NCI-H69 (cell line): ENCODE results near the gene CGREF1.

Experiments
- DNase-seq: peaks from one replicate; lab custom pipeline; 2025; lab: John Stamatoyannopoulos, UW

CGREF1 gene

DNA sequence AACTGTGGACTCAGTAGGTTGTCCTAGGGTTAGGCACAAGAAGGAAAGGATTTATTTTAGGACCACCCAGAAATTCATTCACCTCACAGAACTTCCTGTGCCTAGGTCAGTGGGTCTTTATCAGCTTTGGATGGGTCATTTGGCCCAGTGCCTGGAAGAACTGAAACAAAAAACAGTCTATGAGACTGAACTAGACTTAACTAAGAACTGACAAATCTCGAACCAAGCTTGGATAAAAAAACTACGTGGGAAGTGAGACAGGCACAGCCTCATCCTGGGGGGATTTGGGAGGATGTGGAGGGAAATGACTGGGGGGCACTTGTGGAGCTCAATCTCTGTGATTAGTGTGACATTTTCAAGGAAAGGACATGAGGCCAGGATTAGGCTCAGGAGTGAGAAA, 45.1 kb downstream of the CGREF1 start:
- no peak for DNase-seq

DNA sequence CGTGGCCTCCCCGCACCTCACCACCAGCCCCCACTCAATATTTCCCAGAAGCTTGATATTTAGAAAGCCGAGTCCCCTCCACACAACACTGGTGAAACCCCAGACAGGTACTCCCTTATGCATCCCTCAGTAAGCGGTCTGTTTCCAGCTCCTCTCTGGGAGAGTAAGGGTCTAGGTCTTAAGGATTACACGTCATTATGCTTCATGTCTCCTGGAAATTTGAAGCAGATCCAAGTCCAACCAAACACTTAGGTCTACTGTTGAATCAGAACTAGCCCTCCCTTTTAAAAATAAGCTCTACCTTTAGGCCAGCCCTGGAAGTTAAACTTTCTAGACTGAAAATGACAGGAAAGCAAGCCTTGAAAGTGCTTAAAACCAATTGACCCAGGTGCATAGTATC, 46.0 kb downstream of the CGREF1 start:
- no peak for DNase-seq

DNA sequence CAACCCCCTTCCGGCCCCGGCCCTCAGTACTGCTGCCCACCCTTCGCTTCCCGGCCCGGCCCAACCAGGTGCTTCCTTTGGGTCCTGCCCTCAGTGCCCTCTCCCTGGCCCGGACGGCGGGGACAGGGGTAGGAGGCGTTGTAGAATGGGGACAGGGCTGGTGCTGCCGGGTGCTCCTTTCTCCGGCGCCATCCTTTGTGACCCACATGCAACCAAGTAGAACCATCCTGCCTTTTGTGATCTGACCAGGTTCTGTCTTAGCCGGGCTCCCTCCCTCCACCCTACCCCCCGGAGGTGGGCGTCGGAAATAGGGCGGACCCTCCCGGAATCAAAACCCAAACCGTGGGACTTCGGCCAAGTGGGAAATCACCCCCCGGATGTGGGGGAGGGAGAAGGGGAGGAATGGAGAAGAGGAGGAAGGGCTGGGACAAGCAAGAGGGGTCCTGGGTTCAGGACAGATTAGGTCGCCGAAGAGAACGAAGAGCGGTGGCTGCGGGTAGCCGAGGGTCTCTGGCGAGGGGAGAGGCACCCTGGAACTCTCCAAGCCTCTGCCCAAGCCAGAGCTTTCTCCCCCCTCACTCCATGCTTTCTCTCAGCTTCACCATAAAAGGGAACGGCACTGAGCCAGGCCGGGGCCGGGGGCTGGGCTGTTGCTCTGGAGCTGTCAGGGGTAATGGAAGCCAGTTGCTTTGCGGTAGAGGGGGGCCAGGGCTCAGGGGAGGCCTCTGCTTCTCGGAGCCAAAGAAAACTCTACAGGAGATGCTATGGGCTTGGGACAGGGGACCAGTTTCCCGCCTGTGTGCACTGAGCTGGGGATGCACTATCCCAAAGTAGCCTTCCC, 46.7 kb downstream of the CGREF1 start:
- peak; percentile 37 for DNase-seq

GRCh38 chr2:27071277-27071989, 47.5 kb downstream of the CGREF1 start, which contains the start of gene OST4:
Gene OST4, minus strand, starts transcription at chr2:27071654.
- peak; percentile 92 for DNase-seq

- DNase-seq, result no peak
These were observed 48.2 kb downstream of the CGREF1 start for GRCh38 chr2:27070653-27071276.

- DNase-seq, result no peak
These were observed 48.8 kb downstream of the CGREF1 start for GRCh38 chr2:27069961-27070618.

DNA sequence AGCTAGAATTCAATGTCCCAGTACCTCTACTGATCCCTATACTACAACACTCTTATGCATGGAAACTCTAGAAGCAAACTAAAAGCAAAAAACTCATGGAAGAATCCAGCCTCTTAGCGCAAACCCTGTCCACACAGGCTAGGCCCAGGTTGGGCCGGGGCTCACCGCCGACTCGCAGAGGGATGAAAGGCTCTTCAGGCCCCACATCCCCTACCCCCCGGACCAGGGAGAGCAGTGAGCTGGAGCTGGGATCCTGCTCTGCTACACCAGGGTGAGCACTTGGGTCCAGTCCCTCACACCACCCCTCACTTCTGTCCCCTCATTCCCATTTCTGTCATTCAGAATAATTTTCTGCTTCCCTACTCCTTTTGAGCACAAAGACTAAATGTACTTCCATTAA, 49.5 kb downstream of the CGREF1 start:
- no peak for DNase-seq

- no peak for DNase-seq
These were observed 51.5 kb downstream of the CGREF1 start for GRCh38 chr2:27067385-27067784.

- no peak for DNase-seq
These were observed 53.8 kb downstream of the CGREF1 start for GRCh38 chr2:27065128-27065527.

- no peak for DNase-seq
These were observed 58.6 kb downstream of the CGREF1 start for GRCh38 chr2:27060323-27060722.

GRCh38 chr2:27059141-27059820, 59.6 kb downstream of the CGREF1 start:
- DNase-seq, result no peak

- no peak for DNase-seq
These were observed 60.7 kb downstream of the CGREF1 start for GRCh38 chr2:27058210-27058609.

- DNase-seq, result no peak
These were observed 61.7 kb downstream of the CGREF1 start for GRCh38 chr2:27057184-27057583.

GRCh38 chr2:27054721-27055120, 64.2 kb downstream of the CGREF1 start:
- no peak for DNase-seq

DNA sequence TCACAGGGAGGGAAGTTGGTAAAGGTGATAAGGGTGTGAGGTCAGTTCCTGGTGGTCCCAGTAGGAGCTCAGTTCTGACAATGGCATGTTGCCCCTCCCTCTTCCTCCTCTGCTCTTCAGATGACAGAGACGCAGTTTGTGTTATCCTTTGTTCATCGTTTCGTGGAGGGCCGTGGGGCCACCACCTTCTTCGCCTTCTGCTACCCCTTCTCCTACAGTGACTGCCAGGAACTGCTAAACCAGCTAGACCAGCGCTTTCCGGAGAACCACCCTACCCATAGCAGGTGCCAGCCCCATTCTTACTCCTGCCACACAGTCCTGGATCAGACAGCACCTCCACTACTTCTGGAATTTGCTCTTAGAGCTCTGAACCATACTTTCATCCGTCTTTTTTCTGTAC, 65.2 kb downstream of the CGREF1 start:
- DNase-seq, result no peak

DNA sequence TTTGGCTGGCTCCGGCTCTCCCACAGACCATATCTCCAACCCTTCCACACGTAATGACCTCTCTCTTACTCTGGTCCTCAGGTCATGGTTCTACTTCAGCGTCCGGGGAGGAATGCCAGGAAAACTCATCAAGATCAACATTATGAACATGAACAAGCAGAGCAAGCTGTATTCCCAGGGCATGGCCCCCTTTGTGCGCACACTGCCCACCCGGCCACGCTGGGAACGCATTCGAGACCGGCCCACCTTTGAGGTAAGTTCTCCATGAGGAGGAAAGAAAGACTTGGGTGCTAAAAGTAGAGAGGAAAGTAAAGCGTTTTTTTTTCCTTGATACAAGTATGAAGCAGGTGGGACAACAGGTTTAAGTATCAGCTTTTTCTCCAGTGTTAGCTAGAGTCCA, 65.6 kb downstream of the CGREF1 start:
- no peak for DNase-seq

DNA sequence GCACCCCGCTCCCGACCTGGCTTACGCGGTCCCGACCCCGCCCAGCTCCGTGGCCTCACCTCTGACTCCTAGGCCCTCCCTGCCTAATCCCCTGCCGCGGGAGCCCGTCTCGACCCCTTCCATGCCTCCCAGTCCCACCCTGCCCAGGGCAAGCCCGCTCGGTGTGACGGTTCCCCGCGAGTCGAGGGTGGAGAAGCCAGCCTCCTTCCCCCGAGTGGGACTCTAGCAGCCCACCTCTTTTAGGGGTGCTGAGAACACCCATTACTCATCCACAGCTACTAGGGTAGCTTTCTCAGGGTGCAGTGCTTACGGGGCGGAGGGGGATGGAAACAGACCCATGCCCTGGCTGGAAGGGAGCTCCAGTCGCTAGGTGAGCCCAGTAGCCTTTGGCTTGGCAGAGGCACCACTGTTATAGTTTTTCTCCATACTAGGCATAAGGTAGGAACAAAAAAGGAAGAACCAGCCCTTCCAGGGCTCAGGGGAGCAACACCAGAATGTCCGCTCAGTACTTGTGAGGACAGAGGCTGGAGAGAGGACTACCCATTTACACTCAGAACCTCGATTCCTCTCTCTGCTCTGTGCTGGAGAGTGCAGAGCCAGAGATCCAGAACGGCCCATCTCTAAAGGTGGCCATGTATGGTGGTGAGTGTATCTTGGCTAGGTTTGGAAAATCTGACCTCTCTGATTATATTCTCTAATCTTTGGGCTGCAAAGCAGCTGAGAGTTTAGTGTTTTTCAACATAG, 66.9 kb downstream of the CGREF1 start:
- DNase-seq, result no peak

- peak; percentile 91 for DNase-seq
These were observed 67.7 kb downstream of the CGREF1 start, which contains the start of gene AGBL5 for GRCh38 chr2:27050996-27051901. Gene AGBL5, plus strand, starts transcription at chr2:27051668. Its CDS starts 1,291 bp downstream, at chr2:27052959.
